Thyroid gland (tissue), 4 donors: ENCODE results near the gene DDX53.
A peak's percentile ranks its signal among the peaks of the same experiment; 100 is the strongest.

Experiments used
- CTCF ChIP-seq, 6 experiments: fragments of 200-600 bp in 3 of 6; fragments of 450-650 bp in 3 of 6; sonication (generic) in 3 of 6; IDR thresholded peaks; one replicate each; pipeline ENCODE4 v1.5.1; 2016 to 2019; ENCODE audit warnings: antibody characterized with exemption in 6 of 6, mild to moderate bottlenecking in 2 of 6, inconsistent platforms in 1 of 6, moderate library complexity in 1 of 6
- POLR2A ChIP-seq, 2 donors: fragments of 450-650 bp; IDR thresholded peaks; one replicate each; pipeline ENCODE4 v1.6.1; 2017; ENCODE audit warnings: antibody characterized with exemption in 2 of 2, mild to moderate bottlenecking in 2 of 2, moderate library complexity in 1 of 2

- peak in 2 of 6 experiments; percentile 19 to 34 for TF ChIP-seq CTCF (IDR thresholded peaks at IDR 0.05)
- no peak for TF ChIP-seq POLR2A (IDR thresholded peaks at IDR 0.05)
Measured at GRCh38 chrX:23008431-23009099, 8.8 kb downstream of the DDX53 start.
